SK-N-SH (cell line): Measurements from ENCODE around the gene TULP4. TPM values are rescaled to one million over a fixed set of nuclear protein-coding genes. Genes with fewer than 3 reads are reported as not detected.
"Not testable (repeated sequence)": the region's sequence is repeated elsewhere in the genome, so short reads cannot be mapped to it uniquely, and the experiment has no call there.

Experiments used
- CTCF ChIA-PET: fragments of 300-600, 350-600 bp; formaldehyde crosslinking; extraction: SDS; loops from one replicate; lab custom pipeline; 2021; lab: Yijun Ruan, JAX
- POLR2A ChIA-PET: fragments of 350-600 bp; sonication (Branson Sonifier 250); formaldehyde crosslinking; extraction: SDS; loops from one replicate; lab custom pipeline; 2020; ENCODE audit warnings: antibody characterized with exemption, inconsistent platforms; lab: Yijun Ruan, JAX
- DNase-seq: peaks from one replicate; pipeline ENCODE4 v3.0.0; 2012
- H2AFZ ChIP-seq: fragments of 200-600 bp; sonication (generic); 2 replicates; pipeline ENCODE4 v1.8.1; 2016; ENCODE audit warnings: antibody characterized with exemption, mild to moderate bottlenecking, low read depth
- H3F3A ChIP-seq: fragments of 200-600 bp; sonication (generic); replicated peaks from 2 replicates; pipeline ENCODE3; 2016; ENCODE audit warnings: antibody characterized with exemption, mild to moderate bottlenecking; ENCODE audit not compliant: insufficient read depth
- H3K27ac ChIP-seq, 2 experiments: fragments of 200-500 bp in 1 of 2; fragments of 200-600 bp in 1 of 2; sonication (Bioruptor generic) in 1 of 2; sonication (generic), shearing (Covaris generic) in 1 of 2; 2 replicates each; pipeline versions ENCODE4 v1.5.1 to v1.6.1; 2014 to 2016; ENCODE audit warnings: low read depth in 2 of 2, inconsistent platforms in 1 of 2, low read length in 1 of 2, mild to moderate bottlenecking in 1 of 2, mixed read lengths in 1 of 2
- H3K27me3 ChIP-seq: fragments of 200-600 bp; sonication (generic), shearing (Covaris generic); 2 replicates; pipeline ENCODE4 v1.6.1; 2016; ENCODE audit warnings: mixed run types; ENCODE audit not compliant: insufficient read depth
- H3K36me3 ChIP-seq, 2 experiments: fragments of 200-500 bp in 1 of 2; fragments of 200-600 bp in 1 of 2; sonication (Bioruptor generic) in 1 of 2; sonication (generic) in 1 of 2; replicated peaks in 1 of 2; 2 replicates each; pipeline versions ENCODE3 to v1.5.1; 2014 to 2016; ENCODE audit warnings: low read length in 1 of 2, mild to moderate bottlenecking in 1 of 2; ENCODE audit not compliant: insufficient read depth in 2 of 2, control insufficient read depth in 1 of 2
- H3K4me1 ChIP-seq, 2 experiments: fragments of 200-500 bp in 1 of 2; fragments of 200-600 bp in 1 of 2; sonication (Bioruptor generic) in 1 of 2; sonication (generic), shearing (Covaris generic) in 1 of 2; 2 replicates each; pipeline versions ENCODE4 v1.5.1 to v1.6.1; 2014 to 2016; ENCODE audit warnings: low read depth in 1 of 2, low read length in 1 of 2, mixed run types in 1 of 2; ENCODE audit not compliant: insufficient read depth in 2 of 2, control insufficient read depth in 1 of 2
- H3K4me2 ChIP-seq: fragments of 200-600 bp; sonication (generic), shearing (Covaris generic); 2 replicates; pipeline ENCODE4 v1.6.1; 2017; ENCODE audit warnings: mixed run types
- H3K4me3 ChIP-seq, 2 experiments: fragments of 200-500 bp in 1 of 2; fragments of 200-600 bp in 1 of 2; sonication (Bioruptor generic) in 1 of 2; sonication (generic), shearing (Covaris generic) in 1 of 2; 2 replicates each; pipeline versions ENCODE4 v1.5.1 to v1.8.1; 2014 to 2016; ENCODE audit warnings: low read depth in 2 of 2, inconsistent platforms in 1 of 2, low read length in 1 of 2, mild to moderate bottlenecking in 1 of 2, mixed read lengths in 1 of 2, moderate library complexity in 1 of 2
- H3K79me2 ChIP-seq: fragments of 200-600 bp; sonication (generic); 2 replicates; pipeline ENCODE4 v1.8.1; 2017; ENCODE audit warnings: mild to moderate bottlenecking; ENCODE audit not compliant: insufficient read depth
- H3K9ac ChIP-seq: fragments of 200-600 bp; sonication (generic); 2 replicates; pipeline ENCODE4 v1.6.1; 2017; ENCODE audit warnings: mixed run types
- H3K9me2 ChIP-seq: fragments of 200-600 bp; sonication (generic); 2 replicates; pipeline ENCODE4 v1.6.1; 2017; ENCODE audit warnings: mixed run types
- H3K9me3 ChIP-seq: fragments of 200-600 bp; sonication (generic); 2 replicates; pipeline ENCODE4 v1.6.1; 2017; ENCODE audit warnings: mixed run types, mild to moderate bottlenecking, moderate library complexity
- H4K20me1 ChIP-seq: fragments of 200-600 bp; sonication (generic); 2 replicates; pipeline ENCODE4 v1.6.1; 2017; ENCODE audit warnings: mild to moderate bottlenecking, mixed run types; ENCODE audit not compliant: insufficient read depth
- CHD2 ChIP-seq: fragments of 150-350 bp; IDR thresholded peaks from 2 replicates; pipeline ENCODE4 v1.6.1; 2018; ENCODE audit warnings: low read length; ENCODE audit not compliant: partially characterized antibody
- ELF1 ChIP-seq: IDR thresholded peaks from 2 replicates; pipeline ENCODE4 v1.4.0; 2012
- EP300 ChIP-seq, 2 experiments: IDR thresholded peaks; 2 replicates each; pipeline versions ENCODE4 v1.4.0 to v1.6.1; 2012; ENCODE audit warnings: borderline replicate concordance in 1 of 2, low read depth in 1 of 2, low read length in 1 of 2
- FOSL2 ChIP-seq: IDR thresholded peaks from 2 replicates; pipeline ENCODE4 v1.4.0; 2012; ENCODE audit warnings: low read depth, mild to moderate bottlenecking, moderate library complexity, borderline replicate concordance
- FOXM1 ChIP-seq: IDR thresholded peaks from 2 replicates; pipeline ENCODE4 v1.4.0; 2012; ENCODE audit warnings: low read depth, mild to moderate bottlenecking
- GATA2 ChIP-seq: sonication (generic); formaldehyde crosslinking; IDR thresholded peaks from 2 replicates; pipeline ENCODE4 v1.5.0; 2020; ENCODE audit warnings: mild to moderate bottlenecking, missing genetic modification reagents
- MEF2A ChIP-seq: IDR thresholded peaks from 2 replicates; pipeline ENCODE4 v1.4.0; 2012; ENCODE audit warnings: low read depth, borderline replicate concordance
- POLR2AphosphoS5 ChIP-seq: IDR thresholded peaks from 2 replicates; pipeline ENCODE4 v1.6.1; 2012; ENCODE audit warnings: low read depth, low read length
- RAD21 ChIP-seq: IDR thresholded peaks from 2 replicates; pipeline ENCODE4 v1.6.1; 2012; ENCODE audit warnings: mild to moderate bottlenecking, low read length
- RXRA ChIP-seq: IDR thresholded peaks from 2 replicates; pipeline ENCODE4 v1.4.0; 2012; ENCODE audit warnings: low read depth, mild to moderate bottlenecking, borderline replicate concordance
- SIN3A ChIP-seq: IDR thresholded peaks from 2 replicates; pipeline ENCODE4 v1.6.1; 2012; ENCODE audit warnings: low read depth, mild to moderate bottlenecking, low read length, moderate library complexity, borderline replicate concordance
- TAF1 ChIP-seq: IDR thresholded peaks from 2 replicates; pipeline ENCODE4 v1.6.1; 2012; ENCODE audit warnings: low read depth, mild to moderate bottlenecking, low read length, moderate library complexity, borderline replicate concordance
- YY1 ChIP-seq: IDR thresholded peaks from 2 replicates; pipeline ENCODE4 v1.4.0; 2012; ENCODE audit warnings: low read depth, mild to moderate bottlenecking
- WGBS: methylation state at CpG from one replicate; pipeline ENCODE4 v1.1.6; 2017; ENCODE audit warnings: low lambda C conversion rate; 5-methylcytosine and 5-hydroxymethylcytosine counted together
- polyA plus RNA-seq, 3 experiments: library from polyadenylated mRNA; depleted of rRNA; stranded (reverse); fragments of >200 nt; gene quantifications; 2 replicates each; pipeline ENCODE4 v1.2.3, GENCODE V29; 2012
- TF ChIP-seq, protein P1 (sequence below): IDR thresholded peaks from 2 replicates; pipeline ENCODE4 v1.4.0; 2012; ENCODE audit warnings: low read depth

Gene TULP4
- polyA plus RNA-seq, 1 of the 3 experiments (the other 2 are of a cell fraction) = 5.9 TPM

GRCh38 chr6:158556113-158556512 is 243.8 kb downstream of the TULP4 start:
- DNase-seq = no peak
- POLR2A ChIA-PET = no interaction called here
- H3K9me2 ChIP-seq = no peaks in the 10 kb centered on the region
- no peak overlapping the region for H3K27ac ChIP-seq
- TF ChIP-seq YY1 (no peak), MEF2A (no peak), TAF1 (no peak), GATA2 (CRISPR knock-in tag) (no peak), CHD2 (no peak), ELF1 (no peak), EP300 (IDR thresholded peaks at IDR 0.05; ENCODE audit: borderline replicate concordance in 1 of 2, low read depth in 1 of 2, low read length in 1 of 2) (no peak), RXRA (no peak), RAD21 (no peak)
- TF ChIP-seq, protein P1, sequence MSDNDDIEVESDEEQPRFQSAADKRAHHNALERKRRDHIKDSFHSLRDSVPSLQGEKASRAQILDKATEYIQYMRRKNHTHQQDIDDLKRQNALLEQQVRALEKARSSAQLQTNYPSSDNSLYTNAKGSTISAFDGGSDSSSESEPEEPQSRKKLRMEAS = no peak
- TF ChIP-seq, all 33 proteins: peak for 0
- no peak overlapping the region for H3K9ac ChIP-seq
- no peaks in the 10 kb centered on the region for H3F3A ChIP-seq
- H3K36me3 ChIP-seq = no peaks in the 10 kb centered on the region
- H3K4me3 ChIP-seq = no peak overlapping the region
- WGBS = 83% methylated on average over 7 of the region's 7 CpGs
- H3K4me2 ChIP-seq = no peak overlapping the region
- H3K79me2 ChIP-seq = peaks cover 10% of the 10 kb centered on the region
- CTCF ChIA-PET = interaction anchor here (1.3 to 4.2 kb wide), 2 partner anchors 41 to 335 kb away, joined by 3 to 14 read pairs; no protein-coding TSS in a partner anchor
- H3K9me3 ChIP-seq = no peaks in the 10 kb centered on the region
- peaks cover 3 to 13% of the 10 kb centered on the region in 2 experiments; a peak in 3 of 4 replicates for H3K4me1 ChIP-seq
- peaks cover 1% of the 10 kb centered on the region for H4K20me1 ChIP-seq
- H3K27me3 ChIP-seq = no peaks in the 10 kb centered on the region
- no peak overlapping the region for H2AFZ ChIP-seq

- not testable (repeated sequence) for H2AFZ ChIP-seq, H4K20me1 ChIP-seq, H3K4me3 ChIP-seq, H3K4me2 ChIP-seq, H3K27ac ChIP-seq, H3K27me3 ChIP-seq, H3K36me3 ChIP-seq, H3K9ac ChIP-seq, H3F3A ChIP-seq, H3K9me2 ChIP-seq, DNase-seq, H3K9me3 ChIP-seq
- H3K4me1 ChIP-seq = peaks cover 11 to 23% of the 10 kb centered on the region in 2 experiments; a peak in 3 of 4 replicates
- POLR2A ChIA-PET = interaction anchor here (1.2 kb wide), 1 partner anchor 20 kb away, joined by 3 read pairs; no protein-coding TSS in a partner anchor
- 100% methylated on average over 3 of the region's 3 CpGs for WGBS
- CTCF ChIA-PET = interaction anchor here (0.9 to 1.3 kb wide), 2 partner anchors 40 to 336 kb away, joined by 3 to 5 read pairs; no protein-coding TSS in a partner anchor
- H3K79me2 ChIP-seq = peaks cover 20% of the 10 kb centered on the region
These were observed 244.8 kb downstream of the TULP4 start for GRCh38 chr6:158557110-158557509.

GRCh38 chr6:158557927-158558326 is 245.7 kb downstream of the TULP4 start:
- H3K4me3 ChIP-seq = no peak overlapping the region
- no peaks in the 10 kb centered on the region for H3K9me3 ChIP-seq
- H3K4me2 ChIP-seq = no peak overlapping the region
- ChIA-PET CTCF (interaction anchor here (0.8 to 1.1 kb wide), 4 partner anchors 19 to 344 kb away, joined by 3 to 5 read pairs (median 4); no protein-coding TSS in a partner anchor), POLR2A (interaction anchor here (0.6 to 1.2 kb wide), 2 partner anchors 21 to 55 kb away, joined by 3 read pairs; no protein-coding TSS in a partner anchor)
- H3K27me3 ChIP-seq = no peaks in the 10 kb centered on the region
- 88% methylated on average over 3 of the region's 5 CpGs for WGBS
- no peaks in the 10 kb centered on the region for H3K9me2 ChIP-seq
- no peak overlapping the region for H3K9ac ChIP-seq
- no peaks in the 10 kb centered on the region for H3K36me3 ChIP-seq
- H2AFZ ChIP-seq = no peak overlapping the region
- H3K4me1 ChIP-seq = peaks cover 11 to 27% of the 10 kb centered on the region in 2 experiments; a peak in 3 of 4 replicates
- peaks cover 18% of the 10 kb centered on the region for H4K20me1 ChIP-seq
- no peak for DNase-seq
- no peak overlapping the region for H3K27ac ChIP-seq
- no peaks in the 10 kb centered on the region for H3F3A ChIP-seq
- peaks cover 28% of the 10 kb centered on the region for H3K79me2 ChIP-seq
- TF ChIP-seq FOSL2 (no peak), FOXM1 (no peak), EP300 (IDR thresholded peaks at IDR 0.05; ENCODE audit: borderline replicate concordance in 1 of 2, low read depth in 1 of 2, low read length in 1 of 2) (no peak), SIN3A (no peak), POLR2AphosphoS5 (no peak)
